Activated T-cell treated with anti-CD3 and anti-CD28 coated beads, Interleukin-2, amount 50 U/mL, for 72 hours (primary cell): ENCODE measurements around the gene PDE8A. TPM values are rescaled to one million over a fixed set of nuclear protein-coding genes. Genes with fewer than 3 reads are reported as not detected.
A peak's percentile ranks its signal among the peaks of the same experiment; 100 is the strongest.
"Not testable (repeated sequence)": the region's sequence is repeated elsewhere in the genome, so short reads cannot be mapped to it uniquely, and the experiment has no call there.

Experiments
- ATAC-seq, 2 donors: fragments of 150-1000 bp; cut with Tn5 transposase; replicated peaks in 1 of 2; 2 replicates each; pipeline ENCODE4 v1.10.0; 2021; ENCODE audit warnings: moderate library complexity in 2 of 2, mild to moderate bottlenecking in 1 of 2
- DNase-seq, 2 donors: peaks; one replicate each; pipeline ENCODE4 v3.0.0; 2021 to 2022; ENCODE audit warnings: mixed read lengths in 1 of 2
- H3K27ac Mint-ChIP-seq: one replicate; pipeline ENCODE4 v1.8.0; 2022; ENCODE audit warnings: mild to moderate bottlenecking, moderate library complexity, mixed read lengths
- H3K27me3 Mint-ChIP-seq: one replicate; pipeline ENCODE4 v1.8.0; 2022; ENCODE audit warnings: low read depth, mixed read lengths
- H3K36me3 Mint-ChIP-seq, 2 donors: one replicate each; pipeline ENCODE4 v1.8.0; 2022; ENCODE audit warnings: mixed read lengths in 2 of 2, mild to moderate bottlenecking in 1 of 2; ENCODE audit not compliant: insufficient read depth in 2 of 2
- H3K4me1 Mint-ChIP-seq: one replicate; pipeline ENCODE4 v1.8.0; 2022; ENCODE audit warnings: low read depth, mixed read lengths
- H3K4me3 Mint-ChIP-seq, 2 donors: one replicate each; pipeline ENCODE4 v1.8.0; 2022; ENCODE audit warnings: mild to moderate bottlenecking in 2 of 2, mixed read lengths in 2 of 2, moderate library complexity in 2 of 2
- H3K9me3 Mint-ChIP-seq, 2 donors: one replicate each; pipeline ENCODE4 v1.8.0; 2022; ENCODE audit warnings: mixed read lengths in 2 of 2
- total RNA-seq, 2 donors: library from RNA; stranded (reverse); gene quantifications; one replicate each; pipeline ENCODE4 v1.2.3, GENCODE V29; 2022

PDE8A gene
- total RNA-seq, 2 donors from 2014 or later, result 31.6 to 37.7 TPM

- no peak for ATAC-seq
- H3K9me3 Mint-ChIP-seq, result peaks cover 0 to 2% of the 10 kb centered on the region in 2 donors
- no peak overlapping the region for H3K4me3 Mint-ChIP-seq
- no peak for DNase-seq
- H3K4me1 Mint-ChIP-seq, result no peaks in the 10 kb centered on the region
- peaks cover 5% of the 10 kb centered on the region for H3K27me3 Mint-ChIP-seq
- no peak overlapping the region for H3K27ac Mint-ChIP-seq
- peaks cover 0 to 4% of the 10 kb centered on the region in 2 donors for H3K36me3 Mint-ChIP-seq
Observed at GRCh38 chr15:84970843-84971242, 10.8 kb upstream of the PDE8A start.

GRCh38 chr15:84973492-84974460, 7.9 kb upstream of the PDE8A start:
- no peak overlapping the region for H3K4me3 Mint-ChIP-seq
- no peak for ATAC-seq
- H3K9me3 Mint-ChIP-seq, result no peaks in the 10 kb centered on the region
- H3K4me1 Mint-ChIP-seq, result no peaks in the 10 kb centered on the region
- no peaks in the 10 kb centered on the region for H3K36me3 Mint-ChIP-seq
- H3K27ac Mint-ChIP-seq, result no peak overlapping the region
- no peak for DNase-seq
- H3K27me3 Mint-ChIP-seq, result peaks cover 11% of the 10 kb centered on the region

GRCh38 chr15:84975871-84976351, 5.7 kb upstream of the PDE8A start:
- Mint-ChIP-seq H3K36me3 (no peaks in the 10 kb centered on the region), H3K27ac (no peak overlapping the region), H3K4me1 (peaks cover 12% of the 10 kb centered on the region), H3K9me3 (no peaks in the 10 kb centered on the region), H3K27me3 (peaks cover 11% of the 10 kb centered on the region), H3K4me3 (no peak overlapping the region)
- DNase-seq (no peak), ATAC-seq (no peak)

GRCh38 chr15:84976746-84977345, 4.8 kb upstream of the PDE8A start:
- Mint-ChIP-seq H3K27ac (no peak overlapping the region), H3K4me3 (no peak overlapping the region), H3K36me3 (no peaks in the 10 kb centered on the region), H3K27me3 (peaks cover 11% of the 10 kb centered on the region), H3K9me3 (no peaks in the 10 kb centered on the region), H3K4me1 (peaks cover 12% of the 10 kb centered on the region)
- ATAC-seq, result no peak
- DNase-seq, result no peak

- Mint-ChIP-seq H3K9me3 (no peaks in the 10 kb centered on the region), H3K4me1 (peaks cover 34% of the 10 kb centered on the region), H3K4me3 (peak overlapping the region; percentile 88 to 98), H3K27ac (peak overlapping the region; percentile 96), H3K27me3 (peaks cover 11% of the 10 kb centered on the region), H3K36me3 (peaks cover 2% of the 10 kb centered on the region in 2 donors)
- ATAC-seq, result no peak
- DNase-seq, result peak in 1 of 2 donors; percentile 8
Observed at GRCh38 chr15:84979651-84980050, 2.0 kb upstream of the PDE8A start.

GRCh38 chr15:84980196-84981053, 1.2 kb upstream of the PDE8A start:
- H3K9me3 Mint-ChIP-seq, result no peaks in the 10 kb centered on the region
- peaks cover 2% of the 10 kb centered on the region in 2 donors for H3K36me3 Mint-ChIP-seq
- peak overlapping the region; percentile 96 for H3K27ac Mint-ChIP-seq
- peak; percentile 85 to 88 for DNase-seq
- H3K27me3 Mint-ChIP-seq, result peaks cover 11% of the 10 kb centered on the region
- H3K4me1 Mint-ChIP-seq, result peaks cover 42% of the 10 kb centered on the region
- H3K4me3 Mint-ChIP-seq, result peak overlapping the region; percentile 88 to 98
- ATAC-seq, result peak; percentile 76 to 77

GRCh38 chr15:84981054-84981710, 474 bp upstream of the PDE8A start:
- H3K27ac Mint-ChIP-seq, result peak overlapping the region; percentile 63

GRCh38 chr15:84982301-84982920, 755 bp downstream of the PDE8A start:
- ATAC-seq, result no peak
- peaks cover 11% of the 10 kb centered on the region for H3K27me3 Mint-ChIP-seq
- H3K4me1 Mint-ChIP-seq, result peaks cover 57% of the 10 kb centered on the region
- peak overlapping the region; percentile 93 for H3K27ac Mint-ChIP-seq
- peak; percentile 54 to 62 for DNase-seq
- H3K9me3 Mint-ChIP-seq, result no peaks in the 10 kb centered on the region
- H3K4me3 Mint-ChIP-seq, result peak overlapping the region; percentile 93 to 95
- H3K36me3 Mint-ChIP-seq, result peaks cover 2% of the 10 kb centered on the region in 2 donors

More at GRCh38 chr15:84981054-84981710, 474 bp upstream of the PDE8A start:
- Mint-ChIP-seq H3K4me3 (peak overlapping the region; percentile 88 to 98), H3K27me3 (peaks cover 11% of the 10 kb centered on the region), H3K36me3 (peaks cover 2% of the 10 kb centered on the region in 2 donors), H3K9me3 (no peaks in the 10 kb centered on the region), H3K4me1 (peaks cover 48% of the 10 kb centered on the region)
- DNase-seq (peak; percentile 96 to 98), ATAC-seq (peak; percentile 80 to 83)

GRCh38 chr15:84983294-84983693, 1.6 kb downstream of the PDE8A start:
- H3K27ac Mint-ChIP-seq, result peak overlapping the region; percentile 93
- H3K4me1 Mint-ChIP-seq, result peaks cover 64% of the 10 kb centered on the region
- no peaks in the 10 kb centered on the region for H3K9me3 Mint-ChIP-seq

GRCh38 chr15:84983711-84984110, 2.1 kb downstream of the PDE8A start:
- H3K36me3 Mint-ChIP-seq, result peaks cover 2% of the 10 kb centered on the region in 2 donors
- H3K9me3 Mint-ChIP-seq, result no peaks in the 10 kb centered on the region
- peaks cover 68% of the 10 kb centered on the region for H3K4me1 Mint-ChIP-seq
- H3K27me3 Mint-ChIP-seq, result peaks cover 6% of the 10 kb centered on the region
- DNase-seq (no peak), ATAC-seq (no peak)
- no peak overlapping the region for H3K27ac Mint-ChIP-seq
- peak overlapping the region; percentile 93 to 95 for H3K4me3 Mint-ChIP-seq

More at GRCh38 chr15:84983294-84983693, 1.6 kb downstream of the PDE8A start:
- Mint-ChIP-seq H3K4me3 (peak overlapping the region; percentile 93 to 95), H3K36me3 (peaks cover 2% of the 10 kb centered on the region in 2 donors), H3K27me3 (peaks cover 10% of the 10 kb centered on the region)
- ATAC-seq (no peak), DNase-seq (no peak)

GRCh38 chr15:84985158-84985557, 3.5 kb downstream of the PDE8A start:
- Mint-ChIP-seq H3K27me3 (no peaks in the 10 kb centered on the region), H3K36me3 (peaks cover 2% of the 10 kb centered on the region in 2 donors), H3K27ac (no peak overlapping the region), H3K4me3 (peak overlapping the region in 1 of 2 donors; percentile 50), H3K9me3 (no peaks in the 10 kb centered on the region), H3K4me1 (peaks cover 66% of the 10 kb centered on the region)
- no peak for DNase-seq
- no peak for ATAC-seq

- not testable (repeated sequence) for H3K36me3 Mint-ChIP-seq, H3K27me3 Mint-ChIP-seq, ATAC-seq, DNase-seq, H3K9me3 Mint-ChIP-seq, H3K27ac Mint-ChIP-seq
- Mint-ChIP-seq H3K4me1 (peaks cover 86% of the 10 kb centered on the region), H3K4me3 (peak overlapping the region in 1 of 2 donors; percentile 26)
Observed at GRCh38 chr15:84987351-84987750, 5.7 kb downstream of the PDE8A start.
